Left ventricle myocardium superior (tissue), 1 donor: ENCODE measurements around the gene CLPTM1L. TPM values are rescaled to one million over a fixed set of nuclear protein-coding genes. Genes with fewer than 3 reads are reported as not detected.

Experiments
- ATAC-seq: fragments of 200-7000 bp; cut with Tn5 transposase; one replicate; pipeline ENCODE4 v1.9.1; 2020; ENCODE audit warnings: mild to moderate bottlenecking, moderate library complexity
- DNase-seq: peaks from one replicate; pipeline ENCODE4 v3.0.0-alpha.2; 2020
- intact Hi-C: fragments of 100-400 bp; cut with micrococcal nuclease; formaldehyde crosslinking; loops from one replicate; pipeline ENCODE4 v1.11.0; 2022
- long read RNA-seq: library from polyadenylated mRNA; unstranded; transcript quantifications from one replicate; pipeline ENCODE4 v2.0.0, GENCODE V29; 2021
- total RNA-seq: library from RNA; stranded (reverse); fragmentation: NEBNext Ultra II Directional; extraction: Animal tissue kit (Norgen Biotek cat#: 25700); gene quantifications from one replicate; pipeline ENCODE4 v1.2.1, GENCODE V29; 2021
- donor health status: DM: no; HTN: yes; CAD: no; lungs with severe emphysema.

The CLPTM1L gene
- 31.5 TPM for total RNA-seq
- long read RNA-seq, transcript CLPTM1L-201 (17 exons, 2,500 nt): major isoform, 134 of 175 reads
- long read RNA-seq, partial matches to known transcripts: 4 of 175 reads
- long read RNA-seq, other reads (novel, unspliced or antisense): 34 of 175 reads

- peak; percentile 98 for ATAC-seq
- intact Hi-C loops: no loop called here
- DNase-seq: peak; percentile 94
These were observed at the start of gene CLPTM1L for GRCh38 chr5:1344975-1345838. TSS of gene CLPTM1L (minus strand) at chr5:1345099. CDS start at chr5:1344841, 258 bp downstream.

DNA sequence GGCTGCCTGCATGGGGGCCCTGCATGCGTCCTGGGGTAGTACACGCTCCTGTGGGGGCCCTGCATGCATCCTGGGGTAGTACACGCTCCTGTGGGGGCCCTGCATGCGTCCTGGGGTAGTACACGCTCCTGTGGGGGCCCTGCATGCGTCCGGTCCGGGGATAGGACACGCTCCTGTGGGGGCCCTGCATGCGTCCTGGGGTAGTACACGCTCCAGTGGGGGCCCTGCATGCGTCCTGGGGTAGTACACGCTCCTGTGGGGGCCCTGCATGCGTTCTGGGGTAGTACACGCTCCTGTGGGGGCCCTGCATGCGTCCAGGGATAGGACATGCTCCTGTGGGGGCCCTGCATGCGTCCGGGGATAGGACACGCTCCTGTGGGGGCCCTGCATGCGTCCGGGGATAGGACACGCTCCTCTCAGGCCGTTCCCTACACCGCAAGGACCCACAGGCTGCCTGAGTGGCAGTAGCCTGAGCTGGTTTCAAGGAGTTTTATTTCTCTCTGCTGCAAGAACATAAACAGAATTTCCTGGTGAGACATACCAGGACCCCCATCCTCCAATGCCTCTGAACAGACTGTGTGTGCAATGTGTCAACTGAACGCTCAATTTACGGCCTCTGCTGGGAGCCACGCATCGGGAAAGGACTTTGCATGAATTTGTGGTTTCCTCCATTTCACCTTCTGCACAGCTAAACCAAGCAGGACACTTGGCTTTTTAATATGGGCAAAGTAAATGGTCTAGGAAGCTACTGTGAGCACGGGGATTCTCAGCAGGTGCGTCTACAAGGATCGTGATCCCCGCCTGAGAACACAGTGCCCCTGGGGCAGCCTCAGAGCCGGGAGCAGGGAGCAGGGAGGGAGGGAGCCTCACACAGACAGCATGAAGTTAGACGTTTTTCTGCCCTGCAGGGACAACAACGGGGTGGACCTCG is 48.9 kb upstream of the CLPTM1L start:
- ATAC-seq (no peak), DNase-seq (peak; percentile 21)
- intact Hi-C loops: no loop called here

- DNase-seq (peak; percentile 27), ATAC-seq (peak; percentile 51)
- intact Hi-C loops: no loop called here
These were observed 48.1 kb upstream of the CLPTM1L start for GRCh38 chr5:1392801-1393565.

GRCh38 chr5:1392261-1392660 is 47.4 kb upstream of the CLPTM1L start:
- intact Hi-C loops: no loop called here
- ATAC-seq (no peak), DNase-seq (peak; percentile 7)

DNA sequence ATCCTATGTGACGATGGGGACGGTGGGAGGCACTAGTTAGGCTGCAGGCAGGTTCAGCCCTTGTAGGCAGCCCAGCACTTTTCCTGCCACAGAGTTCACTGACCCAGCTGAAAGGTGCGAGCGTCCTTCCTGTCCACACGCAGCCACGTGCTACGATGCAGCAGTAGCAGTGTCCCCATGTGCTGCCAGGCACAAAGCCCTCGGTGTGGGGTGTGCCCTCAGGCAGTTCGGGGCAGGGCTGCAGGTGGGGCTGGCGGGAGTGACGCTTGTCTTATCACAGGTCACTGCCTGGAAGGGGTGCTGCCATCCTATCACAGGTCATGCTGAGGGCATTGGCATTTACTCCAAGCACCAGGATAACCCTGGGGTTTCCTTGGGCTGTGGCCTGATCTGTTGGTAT is 46.8 kb upstream of the CLPTM1L start:
- no peak for ATAC-seq
- DNase-seq: peak; percentile 16
- intact Hi-C loops: no loop called here

- no peak for ATAC-seq
- intact Hi-C loops: no loop called here
- DNase-seq: peak; percentile 15
These were observed 46.1 kb upstream of the CLPTM1L start for GRCh38 chr5:1390861-1391600.

DNA sequence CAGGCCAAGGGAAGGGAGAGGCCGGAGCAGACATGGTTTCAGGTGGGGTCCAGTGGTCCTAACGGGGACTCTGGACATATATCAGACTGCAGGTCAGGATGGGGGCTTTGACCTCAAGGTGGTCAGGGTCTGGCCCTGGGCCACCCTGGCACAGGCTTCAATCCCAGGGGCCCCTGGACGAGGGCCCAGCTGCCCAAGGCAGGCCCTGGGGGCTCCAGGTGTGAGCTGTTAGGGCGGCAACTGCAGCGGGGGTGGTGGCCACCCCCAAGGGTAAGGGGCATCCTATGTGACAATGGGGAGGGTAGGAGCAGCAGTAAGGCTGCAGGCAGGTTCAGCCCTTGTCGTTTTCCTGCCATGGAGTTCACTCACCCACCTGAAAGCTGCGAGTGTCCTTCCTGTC is 45.4 kb upstream of the CLPTM1L start:
- ATAC-seq (no peak), DNase-seq (peak; percentile 10)
- intact Hi-C loops: no loop called here

DNA sequence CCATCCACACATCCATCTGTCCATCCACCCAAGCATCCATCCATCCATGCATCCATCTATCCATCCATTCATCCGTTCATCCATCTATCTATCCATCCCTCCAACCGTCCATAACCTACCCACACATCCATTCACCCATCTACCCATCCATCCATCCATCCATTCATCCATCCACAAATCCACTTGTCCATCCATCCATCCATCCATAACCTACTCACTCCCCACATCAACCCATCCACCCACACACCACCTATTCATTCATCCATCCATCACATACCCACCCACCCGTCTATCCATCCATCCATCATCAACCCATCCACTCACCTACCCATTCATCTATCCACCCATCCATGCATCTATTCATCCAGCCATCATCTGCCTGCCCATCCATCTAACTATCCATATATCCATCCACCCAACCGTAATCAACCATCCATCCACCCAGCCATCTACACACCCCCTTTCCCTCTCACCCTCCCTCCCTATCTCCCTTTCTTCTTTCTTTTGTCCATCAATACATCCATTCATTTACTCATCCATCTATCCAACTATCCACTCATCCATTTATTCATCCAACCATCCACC is 43.6 kb upstream of the CLPTM1L start:
- DNase-seq (no peak), ATAC-seq (no peak)
- intact Hi-C loops: no loop called here

DNA sequence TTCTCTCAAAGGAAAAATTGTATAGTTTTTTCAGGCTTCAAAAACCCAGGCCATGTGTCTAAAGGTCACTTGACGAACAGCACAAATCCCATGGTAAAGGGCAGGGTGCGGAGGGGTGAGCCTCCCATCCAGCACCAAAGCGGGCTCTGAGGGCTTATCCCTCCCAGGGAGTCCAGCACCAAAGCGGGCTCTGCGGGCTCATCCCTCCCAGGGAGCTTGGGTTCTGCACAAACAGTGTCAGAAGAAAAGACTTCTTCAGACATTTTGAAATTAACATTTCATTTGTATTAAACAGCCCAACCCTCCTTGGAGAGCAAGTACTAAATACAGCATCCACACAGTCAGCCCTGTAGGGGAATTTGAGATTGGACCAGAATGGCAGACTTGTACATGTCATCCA is 43.0 kb upstream of the CLPTM1L start:
- no peak for ATAC-seq
- DNase-seq: no peak
- intact Hi-C loops: no loop called here

GRCh38 chr5:1387059-1387755 is 42.3 kb upstream of the CLPTM1L start:
- intact Hi-C loops: no loop called here
- DNase-seq: no peak
- ATAC-seq: no peak

GRCh38 chr5:1386274-1386717 is 41.4 kb upstream of the CLPTM1L start:
- intact Hi-C loops: no loop called here
- DNase-seq (peak; percentile 65), ATAC-seq (peak; percentile 73)

- peak; percentile 92 for DNase-seq
- peak; percentile 96 for ATAC-seq
- intact Hi-C loops: no loop called here
These were observed 40.7 kb upstream of the CLPTM1L start for GRCh38 chr5:1385395-1386273.

- ATAC-seq: no peak
- intact Hi-C loops: no loop called here
- DNase-seq: no peak
These were observed 39.6 kb upstream of the CLPTM1L start for GRCh38 chr5:1384521-1384920.

DNA sequence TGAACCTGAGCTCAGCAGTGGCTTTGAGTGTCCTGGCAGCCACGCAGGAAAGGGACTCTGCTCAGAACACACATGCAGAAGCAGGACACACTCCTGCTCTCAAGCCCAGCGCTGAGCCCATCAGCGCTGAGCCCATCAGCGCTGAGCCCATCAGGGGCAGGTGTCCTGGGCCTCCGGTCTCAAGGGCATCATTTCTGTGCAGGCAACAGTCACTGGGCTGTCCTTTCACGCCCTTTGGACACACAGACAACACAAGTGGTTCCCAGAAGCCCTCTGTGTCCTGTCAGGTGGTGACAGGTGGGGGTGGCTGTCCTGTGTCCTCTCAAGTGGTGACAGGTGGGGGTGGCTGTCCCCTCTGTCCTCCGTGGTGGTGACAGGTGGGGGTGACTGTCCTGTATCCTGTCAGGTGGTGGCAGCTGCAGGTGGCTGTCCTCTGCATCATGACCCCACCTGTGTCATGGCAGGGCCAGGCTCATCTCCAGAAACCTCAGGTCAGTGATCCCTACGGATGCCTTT is 39.0 kb upstream of the CLPTM1L start:
- DNase-seq: peak; percentile 61
- peak; percentile 40 for ATAC-seq
- intact Hi-C loops: no loop called here

- intact Hi-C loops: no loop called here
- ATAC-seq (no peak), DNase-seq (no peak)
These were observed 38.4 kb upstream of the CLPTM1L start for GRCh38 chr5:1383344-1383743.

DNA sequence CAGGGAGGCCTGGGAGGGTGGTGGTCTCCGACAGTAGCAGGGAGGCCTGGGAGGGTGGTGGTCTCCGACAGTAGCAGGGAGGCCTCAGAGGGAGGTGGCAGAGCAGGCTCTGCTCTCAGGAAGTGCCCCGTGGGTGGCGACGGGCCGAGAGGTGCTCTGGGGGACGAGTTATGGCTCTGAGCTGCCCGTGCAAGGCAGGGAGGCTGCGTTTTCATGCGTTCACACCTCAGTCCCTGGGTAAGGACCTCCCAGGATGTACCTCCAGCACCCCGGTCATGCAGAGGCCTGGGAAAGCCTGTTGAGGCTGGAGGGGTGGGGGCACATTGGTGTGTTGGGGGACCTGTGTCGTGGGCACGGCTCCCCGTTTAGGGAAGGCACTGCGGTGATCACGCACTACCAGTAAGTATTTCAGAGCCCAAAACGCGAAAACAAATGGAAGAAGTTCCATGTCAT is 37.4 kb upstream of the CLPTM1L start:
- no peak for DNase-seq
- intact Hi-C loops: no loop called here
- ATAC-seq: no peak
